Stimulated activated CD4-positive, alpha-beta T cell treated with anti-CD3 and anti-CD28 coated beads, Interleukin-12 subunit alpha, Interleukin-12 subunit beta, amount 100 ng/mL, for 48 hours (primary cell): ENCODE measurements around the gene ESR2.
"Not testable (repeated sequence)": the region's sequence is repeated elsewhere in the genome, so short reads cannot be mapped to it uniquely, and the experiment has no call there.

Experiments
- DNase-seq, 3 donors: peaks; one replicate each; pipeline ENCODE4 v3.0.0-alpha.2; 2020; ENCODE audit warnings: low read depth in 2 of 3, low spot score in 1 of 3

The ESR2 gene

GRCh38 chr14:64221391-64222003, 72.7 kb downstream of the ESR2 start:
- DNase-seq, result no peak

DNA sequence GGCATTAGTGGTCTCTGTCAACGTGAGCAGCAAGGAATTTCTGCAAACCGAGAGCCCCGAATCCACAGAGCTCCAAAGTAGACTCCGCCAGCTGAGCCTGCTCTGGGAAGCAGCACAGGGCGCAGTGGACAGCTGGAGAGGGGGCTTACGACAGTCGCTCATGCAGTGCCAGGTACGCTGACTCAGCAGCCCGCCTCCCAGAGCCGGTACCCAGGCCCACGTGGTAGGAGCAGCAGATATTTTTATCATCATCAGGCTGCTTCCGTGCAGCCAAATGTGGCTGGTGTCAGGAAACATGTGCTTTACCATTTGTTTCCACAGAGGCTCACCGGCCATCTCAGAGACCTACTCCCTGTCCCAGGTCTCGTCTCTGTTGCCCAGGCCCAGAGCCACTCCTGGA, 73.7 kb downstream of the ESR2 start:
- DNase-seq, result no peak

GRCh38 chr14:64220056-64220455, 74.1 kb downstream of the ESR2 start:
- no peak for DNase-seq

DNA sequence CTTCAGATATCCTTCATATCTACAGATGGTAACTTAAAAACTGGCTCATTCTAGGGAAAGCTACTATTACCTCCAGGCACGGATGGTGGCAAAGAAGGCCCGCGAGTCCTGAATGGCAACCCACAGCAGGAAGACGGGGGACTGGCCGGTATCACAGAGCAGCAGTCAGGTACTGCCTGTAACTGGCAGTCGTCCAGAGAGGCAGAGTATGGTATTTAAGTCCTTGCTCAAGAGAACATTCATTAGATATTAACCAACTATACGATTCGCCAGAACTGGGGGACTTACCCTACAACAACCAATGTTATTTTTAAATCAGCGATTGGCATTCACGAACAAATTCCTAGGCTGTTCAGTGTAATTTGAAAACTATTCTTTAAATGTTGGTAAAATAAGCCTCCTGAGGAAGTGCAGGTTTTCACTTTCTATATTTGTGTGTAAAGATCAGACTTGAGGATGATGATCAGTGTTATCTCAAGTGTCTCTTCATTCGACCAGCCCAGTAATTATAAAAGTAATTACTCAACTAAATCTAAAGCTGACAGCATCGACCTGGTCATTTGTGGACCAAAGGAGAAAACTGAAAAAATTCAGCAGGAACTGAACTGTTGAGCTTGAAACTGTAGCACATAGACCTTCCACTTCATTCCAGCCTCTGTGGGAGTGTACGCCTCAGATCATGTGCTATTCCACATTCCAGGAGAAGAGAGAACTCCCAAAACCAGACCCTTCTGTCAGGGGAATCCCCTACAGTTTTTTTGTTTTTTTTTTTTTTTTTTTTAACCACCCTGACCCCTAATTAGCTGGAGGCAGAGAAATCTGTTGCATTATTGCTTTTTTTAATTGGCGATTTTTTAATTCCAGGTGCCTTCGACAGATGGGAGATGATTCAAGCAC, 75.6 kb downstream of the ESR2 start:
- no peak for DNase-seq

GRCh38 chr14:64217834-64218233, 76.3 kb downstream of the ESR2 start:
- DNase-seq, result no peak

DNA sequence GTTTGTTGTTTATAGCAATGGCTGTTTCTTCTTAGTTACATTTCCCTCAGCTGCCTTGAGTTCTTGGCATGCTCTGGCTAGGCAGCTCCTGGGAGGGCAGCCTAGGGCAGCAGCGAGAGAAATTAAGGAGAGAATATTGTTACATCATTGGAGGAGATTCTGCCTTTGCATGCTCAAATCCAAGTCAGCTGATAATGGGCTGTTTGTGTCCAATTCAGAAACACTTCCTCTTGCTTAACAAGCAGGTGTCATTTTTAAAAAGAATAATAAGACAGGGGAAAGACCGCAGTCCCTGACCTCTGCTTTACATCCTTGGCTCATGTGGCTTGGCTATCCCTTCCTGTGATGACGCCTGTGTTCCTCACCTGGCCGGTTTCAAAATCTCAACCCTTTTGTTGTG, 76.9 kb downstream of the ESR2 start:
- DNase-seq, result no peak

DNA sequence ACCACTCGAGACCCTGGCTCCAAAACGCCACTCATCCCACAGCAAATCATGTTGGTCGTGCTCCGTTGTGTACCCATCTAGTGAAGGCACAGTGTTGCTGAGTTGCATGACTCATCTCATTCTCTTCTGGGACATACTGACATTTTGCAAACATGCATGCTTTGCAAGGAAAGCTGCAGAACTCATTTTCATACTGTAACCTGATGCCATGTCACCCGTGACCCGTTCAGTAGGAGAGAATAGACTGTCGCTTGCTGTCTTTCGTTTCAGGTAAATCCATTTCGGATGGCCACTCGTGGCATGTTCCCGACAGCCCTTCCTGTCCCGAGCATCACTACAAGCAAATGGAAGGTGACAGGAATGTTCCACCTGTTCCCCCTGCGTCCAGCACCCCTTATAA, 78.2 kb downstream of the ESR2 start:
- DNase-seq, result no peak

DNA sequence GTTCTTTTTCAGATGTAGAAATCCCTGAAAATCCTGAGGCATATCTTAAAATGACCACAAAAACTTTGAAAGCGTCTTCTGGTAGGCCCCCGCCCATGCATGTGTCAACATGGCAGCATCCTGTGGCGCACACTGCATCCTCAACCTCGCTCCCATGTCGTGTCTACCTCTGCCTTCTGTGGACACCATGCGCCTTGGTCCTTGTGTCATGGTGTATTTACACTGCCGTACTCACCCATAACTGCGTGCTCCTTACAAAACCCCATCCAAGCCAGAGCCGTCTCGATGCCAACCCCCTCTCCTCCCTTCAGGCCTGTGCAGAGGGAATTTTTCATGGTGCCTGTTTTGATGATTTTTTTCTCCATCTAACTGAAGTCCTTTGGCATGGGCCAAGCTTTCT, 78.9 kb downstream of the ESR2 start:
- no peak for DNase-seq

DNA sequence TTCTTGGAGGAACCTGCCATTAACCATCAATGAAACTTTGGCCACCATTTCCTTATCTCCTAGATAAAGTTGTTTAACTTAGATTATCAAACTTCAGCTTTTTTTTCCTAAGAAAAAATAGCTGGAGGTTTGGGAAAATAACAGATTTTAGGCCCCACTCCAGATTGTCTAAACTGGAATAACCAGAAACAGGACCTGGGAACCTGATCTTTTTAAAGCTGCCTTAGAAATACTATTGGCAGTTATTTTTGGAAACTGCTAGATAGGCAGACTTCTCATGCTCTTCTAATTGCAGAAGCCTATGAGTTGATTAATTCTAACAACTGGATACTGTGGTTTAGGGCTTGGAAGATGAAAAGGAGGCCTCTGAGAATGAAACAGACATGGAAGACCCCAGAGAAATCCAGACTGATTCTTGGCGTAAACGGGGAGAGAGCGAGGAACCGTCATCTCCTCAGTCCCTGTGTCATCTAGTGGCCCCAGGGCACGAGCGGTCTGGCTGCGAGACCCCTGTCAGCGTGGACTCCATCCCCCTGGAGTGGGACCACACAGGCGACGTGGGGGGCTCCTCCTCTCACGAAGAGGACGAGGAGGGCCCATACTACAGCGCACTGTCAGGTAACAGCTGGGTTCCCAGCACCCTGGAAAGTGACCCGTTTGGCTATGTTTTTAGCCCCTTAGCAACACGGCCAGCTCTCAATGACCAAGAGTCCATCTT, 80.2 kb downstream of the ESR2 start:
- no peak for DNase-seq

DNA sequence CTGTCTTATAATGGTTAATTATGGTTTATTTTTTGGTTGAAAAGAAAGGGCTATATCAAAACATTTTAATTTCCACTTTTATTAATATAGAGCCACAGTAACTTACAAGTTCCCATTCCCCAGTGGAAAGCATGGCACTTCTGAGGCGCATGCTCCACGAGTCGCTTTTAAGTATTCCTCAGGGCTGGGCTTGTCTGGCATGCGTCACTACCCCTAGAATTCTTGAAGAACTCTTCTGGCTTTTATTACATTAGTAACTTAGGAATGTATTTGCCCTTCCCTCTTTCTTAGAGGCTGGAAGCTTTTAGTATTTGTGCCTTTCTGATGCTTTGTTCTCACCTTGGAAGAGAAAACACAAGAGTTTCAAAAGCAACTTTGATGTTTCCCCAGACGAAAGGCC, 81.1 kb downstream of the ESR2 start:
- no peak for DNase-seq

GRCh38 chr14:64212666-64213065, 81.5 kb downstream of the ESR2 start:
- no peak for DNase-seq

DNA sequence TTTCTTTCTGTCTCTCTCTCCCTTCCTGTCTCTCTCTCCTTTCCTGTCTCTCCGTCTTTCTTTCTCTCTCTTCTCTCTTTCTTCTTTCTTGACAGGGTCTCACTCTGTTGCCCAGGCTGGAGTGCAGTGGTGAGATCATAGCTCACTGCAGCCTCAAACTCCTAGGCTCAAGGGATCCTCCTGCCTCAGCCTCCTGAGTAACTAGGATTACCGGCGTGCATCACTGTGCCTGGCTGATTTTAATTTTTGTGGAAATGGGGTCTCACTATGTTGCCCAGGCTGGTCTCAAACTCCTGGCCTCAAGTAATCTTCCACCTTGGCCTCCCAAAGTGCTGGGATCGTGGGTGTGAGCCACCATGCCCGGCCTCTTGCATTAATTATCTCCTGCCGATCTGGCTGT, 83.3 kb downstream of the ESR2 start:
- DNase-seq, result not testable (repeated sequence)

- no peak for DNase-seq
Observed at GRCh38 chr14:64210216-64210615, 84.0 kb downstream of the ESR2 start.

DNA sequence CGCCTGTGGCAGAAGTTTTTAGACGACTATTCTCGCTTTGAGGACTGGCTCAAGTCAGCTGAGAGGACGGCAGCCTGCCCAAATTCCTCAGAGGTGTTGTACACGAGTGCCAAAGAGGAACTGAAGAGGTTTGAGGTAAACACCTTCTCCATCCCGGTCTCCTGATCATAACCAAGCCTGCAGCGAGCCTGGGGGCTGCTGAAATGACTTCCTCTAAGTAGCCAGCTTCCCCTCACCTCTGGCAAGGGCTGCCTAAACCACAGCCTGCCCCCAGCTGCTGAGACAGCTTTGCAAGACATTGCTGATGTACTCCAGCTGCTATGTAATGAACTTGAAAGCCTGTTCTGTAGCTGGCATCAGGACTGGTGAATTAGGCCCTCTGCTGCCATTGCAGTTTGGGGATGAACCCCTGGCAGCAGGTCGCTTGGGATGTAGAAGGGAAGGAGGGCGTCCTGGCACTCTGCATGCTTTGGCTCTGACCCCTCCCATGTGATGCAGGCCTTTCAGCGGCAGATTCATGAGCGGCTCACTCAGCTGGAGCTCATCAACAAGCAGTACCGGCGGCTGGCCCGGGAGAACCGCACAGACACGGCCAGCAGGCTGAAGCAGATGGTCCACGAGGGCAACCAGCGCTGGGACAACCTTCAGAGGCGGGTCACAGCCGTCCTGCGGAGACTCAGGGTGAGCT, 84.6 kb downstream of the ESR2 start:
- DNase-seq, result no peak

GRCh38 chr14:64208981-64209380, 85.2 kb downstream of the ESR2 start:
- DNase-seq, result no peak

- no peak for DNase-seq
Observed at GRCh38 chr14:64208261-64208660, 85.9 kb downstream of the ESR2 start.

GRCh38 chr14:64203366-64204006, 90.7 kb downstream of the ESR2 start:
- DNase-seq, result no peak

- no peak for DNase-seq
Observed at GRCh38 chr14:64202716-64203115, 91.5 kb downstream of the ESR2 start.

DNA sequence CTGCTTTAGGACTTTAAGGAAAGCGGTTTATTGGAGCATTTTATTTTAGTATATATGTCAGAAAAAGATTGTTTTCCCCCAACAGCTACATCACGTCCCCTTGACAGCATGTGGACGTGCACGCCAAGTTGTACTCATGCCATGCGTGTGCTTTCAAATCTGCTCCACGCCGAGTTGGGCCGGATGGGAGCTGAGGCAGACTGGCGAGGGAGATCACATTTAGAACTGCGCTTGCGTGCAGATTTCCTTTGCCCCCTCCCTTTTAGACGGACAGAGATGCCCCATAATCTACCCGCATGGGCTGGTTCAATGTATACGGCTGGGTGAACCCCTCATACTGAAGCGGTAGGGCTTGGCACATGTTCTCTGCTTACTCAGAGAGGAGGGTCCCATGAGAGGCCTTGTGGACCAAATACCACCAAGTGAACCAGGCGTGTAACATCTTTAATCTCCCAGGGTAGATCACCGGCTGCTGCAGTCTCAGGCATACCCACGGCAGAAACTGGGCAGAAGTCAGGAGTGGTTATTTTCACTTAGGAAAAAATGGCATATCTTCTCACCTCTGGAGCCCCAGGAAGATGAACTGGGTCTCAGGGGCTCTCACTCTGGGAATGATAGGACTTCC, 92.1 kb downstream of the ESR2 start:
- DNase-seq, result no peak

GRCh38 chr14:64201296-64201695, 92.9 kb downstream of the ESR2 start:
- DNase-seq, result no peak

- no peak for DNase-seq
Observed at GRCh38 chr14:64200170-64200569, 94.0 kb downstream of the ESR2 start.
